GM23338 (cell line): ENCODE measurements around the gene GRIK1. TPM values are rescaled to one million over a fixed set of nuclear protein-coding genes. Genes with fewer than 3 reads are reported as not detected.

Experiments used
- ATAC-seq: fragments of 200-7000 bp; cut with Tn5 transposase; 3 replicates; pipeline ENCODE4 v1.9.1; 2020
- DNase-seq: peaks from one replicate; pipeline ENCODE4 v3.0.0-alpha.2; 2015; ENCODE audit warnings: low spot score
- H2AFZ ChIP-seq: fragments of 200-600 bp; sonication (generic); 2 replicates; pipeline ENCODE4 v1.8.0; 2016; ENCODE audit warnings: antibody characterized with exemption, mild to moderate bottlenecking, moderate library complexity
- H3F3A ChIP-seq: fragments of 200-600 bp; sonication (generic); replicated peaks from 2 replicates; pipeline ENCODE4 v1.8.0; 2017; ENCODE audit warnings: antibody characterized with exemption, mixed run types, low read depth
- H3K27ac ChIP-seq: fragments of 200-600 bp; sonication (generic); 2 replicates; pipeline ENCODE4 v1.6.1; 2016; ENCODE audit warnings: low read depth
- H3K27me3 ChIP-seq: fragments of 200-600 bp; sonication (generic); 2 replicates; pipeline ENCODE4 v1.8.0; 2016; ENCODE audit warnings: mild to moderate bottlenecking, mixed run types, moderate library complexity; ENCODE audit not compliant: insufficient read depth
- H3K36me3 ChIP-seq: fragments of 200-600 bp; sonication (generic); 2 replicates; pipeline ENCODE4 v1.8.0; 2016; ENCODE audit warnings: mild to moderate bottlenecking; ENCODE audit not compliant: insufficient read depth
- H3K4me1 ChIP-seq: fragments of 200-600 bp; sonication (generic); 2 replicates; pipeline ENCODE4 v1.8.0; 2016; ENCODE audit warnings: mild to moderate bottlenecking, moderate library complexity; ENCODE audit not compliant: insufficient read depth
- H3K4me2 ChIP-seq: fragments of 200-600 bp; sonication (generic); 2 replicates; pipeline ENCODE4 v1.7.1; 2017; ENCODE audit warnings: mixed run types
- H3K4me3 ChIP-seq: fragments of 200-600 bp; sonication (generic); 2 replicates; pipeline ENCODE4 v1.6.1; 2016; ENCODE audit warnings: mixed run types
- H3K79me2 ChIP-seq: fragments of 200-600 bp; sonication (generic); replicated peaks from 2 replicates; pipeline ENCODE4 v1.8.0; 2017; ENCODE audit warnings: mild to moderate bottlenecking; ENCODE audit not compliant: insufficient read depth
- H3K9me2 ChIP-seq: fragments of 200-600 bp; sonication (generic); 2 replicates; pipeline ENCODE4 v1.8.0; 2017; ENCODE audit not compliant: insufficient read depth
- H4K20me1 ChIP-seq: fragments of 200-600 bp; sonication (generic); replicated peaks from 2 replicates; pipeline ENCODE4 v1.8.0; 2017; ENCODE audit warnings: mild to moderate bottlenecking; ENCODE audit not compliant: insufficient read depth
- H3K27ac Mint-ChIP-seq: 2 replicates; pipeline ENCODE4 v1.8.0; 2020; ENCODE audit warnings: inconsistent platforms, mild to moderate bottlenecking, moderate library complexity, mixed read lengths
- H3K27me3 Mint-ChIP-seq: 3 replicates; pipeline ENCODE4 v1.8.0; 2022; ENCODE audit warnings: low read depth, mild to moderate bottlenecking, moderate library complexity, mixed read lengths, inconsistent platforms; ENCODE audit not compliant: insufficient read depth, poor library complexity
- H3K36me3 Mint-ChIP-seq: 3 replicates; pipeline ENCODE4 v1.8.0; 2021; ENCODE audit warnings: low read depth, mild to moderate bottlenecking, inconsistent platforms, moderate library complexity, mixed read lengths
- H3K4me1 Mint-ChIP-seq: 3 replicates; pipeline ENCODE4 v1.8.0; 2020; ENCODE audit warnings: mild to moderate bottlenecking, inconsistent platforms, mixed read lengths
- H3K4me3 Mint-ChIP-seq: 3 replicates; pipeline ENCODE4 v1.8.0; 2021; ENCODE audit warnings: moderate library complexity, mild to moderate bottlenecking, inconsistent platforms, mixed read lengths
- H3K9me3 Mint-ChIP-seq: 3 replicates; pipeline ENCODE4 v1.8.0; 2020; ENCODE audit warnings: moderate library complexity, mild to moderate bottlenecking, inconsistent platforms, mixed read lengths
- CREB1 ChIP-seq: fragments of 250-450 bp; sonication (Bioruptor Pico); IDR thresholded peaks from 2 replicates; pipeline ENCODE4 v1.5.0; 2020; ENCODE audit warnings: low read depth, mild to moderate bottlenecking, moderate library complexity
- EZH2phosphoT487 ChIP-seq: fragments of 200-600 bp; sonication (generic); IDR thresholded peaks from one replicate; pipeline ENCODE4 v1.8.1; 2018; ENCODE audit warnings: antibody characterized with exemption; ENCODE audit not compliant: unreplicated experiment
- JUNB ChIP-seq: IDR thresholded peaks from one replicate; pipeline ENCODE4 v1.6.1; 2016; ENCODE audit warnings: antibody characterized with exemption; ENCODE audit not compliant: unreplicated experiment
- NANOG ChIP-seq: IDR thresholded peaks from 2 replicates; pipeline ENCODE4 v1.6.1; 2016; ENCODE audit warnings: antibody characterized with exemption, borderline replicate concordance
- POLR2AphosphoS5 ChIP-seq: IDR thresholded peaks from 2 replicates; pipeline ENCODE4 v1.6.1; 2016; ENCODE audit warnings: antibody characterized with exemption, low read depth
- STAT1 ChIP-seq: IDR thresholded peaks from one replicate; pipeline ENCODE4 v1.6.1; 2016; ENCODE audit warnings: antibody characterized with exemption; ENCODE audit not compliant: unreplicated experiment
- ZNF114 ChIP-seq: fragments of 250-450 bp; sonication (Bioruptor Pico); IDR thresholded peaks from 2 replicates; pipeline ENCODE4 v1.5.0; 2020; ENCODE audit warnings: mild to moderate bottlenecking, moderate library complexity
- ZNF462 ChIP-seq: fragments of 250-450 bp; sonication (Bioruptor Pico); IDR thresholded peaks from 2 replicates; pipeline ENCODE4 v1.5.0; 2020; ENCODE audit warnings: mild to moderate bottlenecking, moderate library complexity
- polyA plus RNA-seq: library from polyadenylated mRNA; unstranded; fragments of >200 nt; fragmentation: Nextera tagmentation; extraction: Ambion mirVana; gene quantifications from 2 replicates; pipeline ENCODE4 v1.2.1, GENCODE V29; 2016
- total RNA-seq: library from RNA; depleted of rRNA; stranded (reverse); fragments of >200 nt; shearing (Covaris generic); gene quantifications from 2 replicates; pipeline ENCODE4 v1.2.3, GENCODE V29; 2014
- TF ChIP-seq, protein P1 (sequence below): IDR thresholded peaks from 2 replicates; pipeline ENCODE4 v1.6.1; 2016; ENCODE audit warnings: antibody characterized with exemption
- TF ChIP-seq, protein P2 (sequence below): IDR thresholded peaks from one replicate; pipeline ENCODE4 v1.6.1; 2018; ENCODE audit warnings: antibody characterized with exemption; ENCODE audit not compliant: unreplicated experiment

Gene GRIK1
- total and polyA plus RNA-seq, 2 experiments from 2014 or later: 0.18 to 0.42 TPM

GRCh38 chr21:29741761-29742160 is 198.0 kb downstream of the GRIK1 start:
- Histone ChIP-seq H2AFZ (no peak overlapping the region), H3K9me2 (no peaks in the 10 kb centered on the region), H3K4me2 (no peak overlapping the region), H3K36me3 (no peaks in the 10 kb centered on the region), H3F3A (no peaks in the 10 kb centered on the region), H4K20me1 (no peaks in the 10 kb centered on the region), H3K27ac (no peak overlapping the region), H3K4me3 (no peak overlapping the region), H3K27me3 (no peaks in the 10 kb centered on the region), H3K4me1 (no peaks in the 10 kb centered on the region), H3K79me2 (no peaks in the 10 kb centered on the region)
- no peak for ATAC-seq
- Mint-ChIP-seq H3K4me1 (no peaks in the 10 kb centered on the region), H3K36me3 (no peaks in the 10 kb centered on the region), H3K27me3 (no peaks in the 10 kb centered on the region), H3K9me3 (no peaks in the 10 kb centered on the region), H3K27ac (no peak overlapping the region), H3K4me3 (no peak overlapping the region)
- no peak for TF ChIP-seq CREB1 (CRISPR knock-in tag)
- no peak for DNase-seq

- no peak for DNase-seq
- Mint-ChIP-seq H3K9me3 (no peaks in the 10 kb centered on the region), H3K27ac (no peak overlapping the region), H3K36me3 (no peaks in the 10 kb centered on the region), H3K4me3 (no peak overlapping the region), H3K27me3 (no peaks in the 10 kb centered on the region), H3K4me1 (no peaks in the 10 kb centered on the region)
- no peak overlapping the region for H3K4me3 ChIP-seq
- no peak overlapping the region for H3K27ac ChIP-seq
- no peaks in the 10 kb centered on the region for H3K27me3 ChIP-seq
- no peaks in the 10 kb centered on the region for H3K36me3 ChIP-seq
- ATAC-seq: no peak
- H3K9me2 ChIP-seq: 0 out of 2 replicates have a peak, but pooled peaks cover 4% of the 10 kb centered on the region
- H3K4me2 ChIP-seq: no peak overlapping the region
- H3F3A ChIP-seq: no peaks in the 10 kb centered on the region
- H3K4me1 ChIP-seq: no peaks in the 10 kb centered on the region
- no peak overlapping the region for H2AFZ ChIP-seq
- no peaks in the 10 kb centered on the region for H3K79me2 ChIP-seq
- no peaks in the 10 kb centered on the region for H4K20me1 ChIP-seq
- TF ChIP-seq ZNF462 (CRISPR knock-in tag) (no peak), ZNF114 (CRISPR knock-in tag) (no peak), NANOG (no peak), EZH2phosphoT487 (no peak), CREB1 (CRISPR knock-in tag) (no peak), STAT1 (no peak), POLR2AphosphoS5 (no peak), JUNB (no peak)
- TF ChIP-seq, protein P1, sequence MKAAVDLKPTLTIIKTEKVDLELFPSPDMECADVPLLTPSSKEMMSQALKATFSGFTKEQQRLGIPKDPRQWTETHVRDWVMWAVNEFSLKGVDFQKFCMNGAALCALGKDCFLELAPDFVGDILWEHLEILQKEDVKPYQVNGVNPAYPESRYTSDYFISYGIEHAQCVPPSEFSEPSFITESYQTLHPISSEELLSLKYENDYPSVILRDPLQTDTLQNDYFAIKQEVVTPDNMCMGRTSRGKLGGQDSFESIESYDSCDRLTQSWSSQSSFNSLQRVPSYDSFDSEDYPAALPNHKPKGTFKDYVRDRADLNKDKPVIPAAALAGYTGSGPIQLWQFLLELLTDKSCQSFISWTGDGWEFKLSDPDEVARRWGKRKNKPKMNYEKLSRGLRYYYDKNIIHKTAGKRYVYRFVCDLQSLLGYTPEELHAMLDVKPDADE: no peak
- TF ChIP-seq, protein P2, sequence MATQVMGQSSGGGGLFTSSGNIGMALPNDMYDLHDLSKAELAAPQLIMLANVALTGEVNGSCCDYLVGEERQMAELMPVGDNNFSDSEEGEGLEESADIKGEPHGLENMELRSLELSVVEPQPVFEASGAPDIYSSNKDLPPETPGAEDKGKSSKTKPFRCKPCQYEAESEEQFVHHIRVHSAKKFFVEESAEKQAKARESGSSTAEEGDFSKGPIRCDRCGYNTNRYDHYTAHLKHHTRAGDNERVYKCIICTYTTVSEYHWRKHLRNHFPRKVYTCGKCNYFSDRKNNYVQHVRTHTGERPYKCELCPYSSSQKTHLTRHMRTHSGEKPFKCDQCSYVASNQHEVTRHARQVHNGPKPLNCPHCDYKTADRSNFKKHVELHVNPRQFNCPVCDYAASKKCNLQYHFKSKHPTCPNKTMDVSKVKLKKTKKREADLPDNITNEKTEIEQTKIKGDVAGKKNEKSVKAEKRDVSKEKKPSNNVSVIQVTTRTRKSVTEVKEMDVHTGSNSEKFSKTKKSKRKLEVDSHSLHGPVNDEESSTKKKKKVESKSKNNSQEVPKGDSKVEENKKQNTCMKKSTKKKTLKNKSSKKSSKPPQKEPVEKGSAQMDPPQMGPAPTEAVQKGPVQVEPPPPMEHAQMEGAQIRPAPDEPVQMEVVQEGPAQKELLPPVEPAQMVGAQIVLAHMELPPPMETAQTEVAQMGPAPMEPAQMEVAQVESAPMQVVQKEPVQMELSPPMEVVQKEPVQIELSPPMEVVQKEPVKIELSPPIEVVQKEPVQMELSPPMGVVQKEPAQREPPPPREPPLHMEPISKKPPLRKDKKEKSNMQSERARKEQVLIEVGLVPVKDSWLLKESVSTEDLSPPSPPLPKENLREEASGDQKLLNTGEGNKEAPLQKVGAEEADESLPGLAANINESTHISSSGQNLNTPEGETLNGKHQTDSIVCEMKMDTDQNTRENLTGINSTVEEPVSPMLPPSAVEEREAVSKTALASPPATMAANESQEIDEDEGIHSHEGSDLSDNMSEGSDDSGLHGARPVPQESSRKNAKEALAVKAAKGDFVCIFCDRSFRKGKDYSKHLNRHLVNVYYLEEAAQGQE: no peak
These were observed 200.6 kb downstream of the GRIK1 start for GRCh38 chr21:29739176-29739575.
